Hematopoietic multipotent progenitor cell treated with erythropoietin and hydrocortisone succinate and interleukin-3 and kit ligand, for 4 days (in vitro differentiated cells): ENCODE data around the gene CRHR1.

ENCODE experiments used
- DNase-seq: peaks from one replicate; pipeline ENCODE4 v3.0.0-alpha.2; 2015

Gene CRHR1

DNA sequence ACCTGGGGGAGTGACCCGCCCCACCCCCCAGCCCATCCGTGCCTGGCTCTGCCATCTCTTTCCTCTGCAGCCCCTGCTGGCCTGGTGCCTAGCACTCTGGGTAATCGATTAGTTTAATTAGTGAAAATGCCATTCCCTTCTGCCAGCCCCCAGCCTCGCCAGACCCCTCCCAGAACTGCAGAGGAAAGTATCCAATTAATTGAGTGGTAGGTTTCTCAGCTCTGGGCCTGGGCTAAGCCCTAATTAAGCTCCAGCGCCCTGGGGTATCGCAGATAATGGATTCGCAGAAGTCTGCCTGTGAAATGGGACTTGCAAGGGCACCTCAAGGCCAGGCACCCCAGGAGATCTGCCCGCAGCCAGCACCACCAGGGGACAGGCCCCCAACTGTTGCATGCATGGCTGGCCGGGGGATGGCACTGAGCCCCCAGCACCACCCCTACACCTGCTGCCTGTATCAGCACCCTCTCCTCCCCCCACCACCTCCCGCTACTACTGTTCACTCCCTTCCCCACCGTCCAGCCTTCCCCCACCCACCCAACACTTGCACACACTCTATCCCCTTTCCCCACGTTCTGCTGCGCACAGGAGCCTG is 40.9 kb downstream of the CRHR1 start:
- DNase-seq = no peak

- DNase-seq = no peak
Observed at GRCh38 chr17:45825792-45826191, 41.7 kb downstream of the CRHR1 start.

- no peak for DNase-seq
Observed at GRCh38 chr17:45826919-45827588, 42.9 kb downstream of the CRHR1 start.

DNA sequence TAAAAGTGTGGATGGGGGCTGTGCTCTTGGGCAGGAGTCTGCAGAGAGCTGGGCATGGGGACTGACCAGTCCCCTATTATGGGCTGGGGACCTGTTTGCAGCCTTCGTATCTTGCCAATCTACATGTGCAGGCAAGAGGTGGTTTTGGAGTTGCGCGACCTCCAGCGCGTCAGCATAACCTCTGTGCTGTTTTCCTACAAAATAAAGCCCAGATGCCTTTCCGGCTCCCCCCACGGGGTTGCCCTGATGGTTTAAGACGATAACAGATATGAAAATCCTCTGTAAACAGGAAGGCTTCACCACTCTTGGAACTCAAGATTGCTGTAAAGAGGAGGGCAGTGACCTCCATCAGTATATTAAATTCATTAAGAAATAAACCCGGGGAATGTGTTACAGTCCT is 44.1 kb downstream of the CRHR1 start:
- peak; percentile 14 for DNase-seq

- no peak for DNase-seq
Observed at GRCh38 chr17:45828582-45829133, 44.5 kb downstream of the CRHR1 start.

- no peak for DNase-seq
Observed at GRCh38 chr17:45833920-45834319, 49.8 kb downstream of the CRHR1 start.

- no peak for DNase-seq
Observed at GRCh38 chr17:45834471-45835396, 50.6 kb downstream of the CRHR1 start.

DNA sequence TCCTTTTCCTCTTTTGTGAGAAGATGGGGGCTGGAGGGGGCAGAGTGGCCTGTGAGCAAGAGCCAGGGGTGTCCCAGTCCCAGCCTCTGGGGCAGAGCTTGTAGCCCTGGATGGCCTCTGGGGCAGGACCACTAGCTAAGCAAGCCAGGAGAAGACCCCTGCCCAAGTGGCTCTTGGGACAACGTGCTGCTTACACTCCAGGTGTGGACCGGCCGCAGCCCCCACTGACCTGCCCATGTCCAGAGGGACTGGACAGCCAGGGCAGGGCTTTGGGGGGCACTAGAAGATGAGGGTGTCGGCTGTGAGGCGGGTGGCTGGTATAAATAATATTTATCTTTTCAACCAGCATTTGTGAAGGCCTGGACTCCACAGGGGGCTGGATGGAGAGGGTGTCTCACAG is 51.4 kb downstream of the CRHR1 start:
- no peak for DNase-seq

- no peak for DNase-seq
Observed at GRCh38 chr17:45836047-45837044, 52.2 kb downstream of the CRHR1 start.

GRCh38 chr17:45837187-45837586 is 53.1 kb downstream of the CRHR1 start:
- no peak for DNase-seq

GRCh38 chr17:45837603-45838002 is 53.5 kb downstream of the CRHR1 start:
- no peak for DNase-seq

GRCh38 chr17:45838751-45839295 is 54.7 kb downstream of the CRHR1 start:
- no peak for DNase-seq

DNA sequence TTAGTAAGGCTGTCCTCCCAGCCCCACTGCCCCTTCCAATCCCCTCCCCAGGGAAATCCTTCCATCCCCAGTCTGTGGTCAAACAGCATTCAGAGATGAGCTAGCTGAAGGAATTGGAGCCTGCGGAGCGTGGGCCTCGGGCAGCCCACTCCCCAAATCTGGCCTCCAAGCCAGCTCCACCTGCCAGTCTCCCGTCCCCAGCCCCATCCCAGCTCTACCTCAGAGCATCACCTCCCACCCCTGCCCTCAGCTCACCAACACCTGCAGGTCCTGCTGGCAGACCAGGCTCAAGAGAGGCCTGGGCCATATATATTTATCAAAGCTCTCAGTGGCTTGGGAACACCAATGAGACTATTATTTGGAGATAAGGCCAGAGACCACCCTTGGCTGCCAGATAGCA is 55.3 kb downstream of the CRHR1 start:
- DNase-seq = no peak

- no peak for DNase-seq
Observed at GRCh38 chr17:45841186-45841585, 57.1 kb downstream of the CRHR1 start.

- DNase-seq = no peak
Observed at GRCh38 chr17:45841883-45842525, 57.9 kb downstream of the CRHR1 start.

DNA sequence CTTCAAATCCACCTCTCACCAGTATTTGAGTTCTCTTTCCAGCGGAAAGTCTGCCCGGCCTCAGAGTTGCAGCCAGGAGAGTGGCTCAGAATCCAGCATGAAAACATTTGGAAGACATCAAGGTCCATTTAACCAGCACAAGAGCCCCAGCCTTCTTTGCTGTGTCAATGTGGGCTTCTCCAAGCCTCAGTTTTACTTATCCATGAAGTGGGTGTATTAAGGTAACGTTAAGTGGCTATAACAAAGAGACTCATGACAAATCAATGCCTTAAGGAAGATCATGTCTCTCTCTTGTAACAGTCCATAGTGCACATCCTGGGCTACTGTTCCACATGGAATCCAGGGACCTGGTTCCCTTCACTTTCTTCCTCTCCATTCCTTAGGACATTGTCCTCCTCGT is 59.6 kb downstream of the CRHR1 start:
- no peak for DNase-seq

DNA sequence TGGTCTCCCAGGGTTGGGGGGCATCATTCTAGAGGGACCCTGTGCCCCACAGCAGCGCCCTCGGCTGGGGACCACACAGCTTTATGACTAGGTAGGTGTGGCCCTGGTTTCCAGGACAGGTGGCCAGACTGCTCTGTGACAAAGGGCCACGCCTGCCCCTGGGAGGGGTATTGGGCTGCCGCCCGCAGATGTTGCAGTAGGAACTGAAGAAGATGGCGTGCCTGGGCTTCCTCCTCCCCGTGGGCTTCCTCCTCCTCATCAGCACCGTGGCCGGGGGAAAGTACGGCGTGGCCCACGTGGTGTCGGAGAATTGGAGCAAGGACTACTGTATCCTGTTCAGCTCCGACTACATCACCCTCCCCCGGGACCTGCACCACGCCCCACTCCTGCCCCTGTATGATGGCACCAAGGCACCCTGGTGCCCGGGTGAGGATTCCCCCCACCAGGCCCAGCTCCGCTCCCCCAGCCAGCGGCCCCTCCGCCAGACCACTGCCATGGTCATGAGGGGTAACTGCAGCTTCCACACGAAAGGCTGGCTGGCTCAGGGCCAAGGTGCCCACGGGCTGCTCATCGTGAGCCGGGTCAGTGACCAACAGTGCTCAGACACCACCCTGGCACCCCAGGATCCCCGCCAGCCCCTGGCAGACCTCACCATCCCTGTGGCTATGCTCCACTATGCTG is 60.7 kb downstream of the CRHR1 start, which contains the start of gene SPPL2C:
TSS of gene SPPL2C (plus strand) at position 187 of the 681 bp plus-strand sequence. CDS start at position 213, 26 bp downstream.
- no peak for DNase-seq

DNA sequence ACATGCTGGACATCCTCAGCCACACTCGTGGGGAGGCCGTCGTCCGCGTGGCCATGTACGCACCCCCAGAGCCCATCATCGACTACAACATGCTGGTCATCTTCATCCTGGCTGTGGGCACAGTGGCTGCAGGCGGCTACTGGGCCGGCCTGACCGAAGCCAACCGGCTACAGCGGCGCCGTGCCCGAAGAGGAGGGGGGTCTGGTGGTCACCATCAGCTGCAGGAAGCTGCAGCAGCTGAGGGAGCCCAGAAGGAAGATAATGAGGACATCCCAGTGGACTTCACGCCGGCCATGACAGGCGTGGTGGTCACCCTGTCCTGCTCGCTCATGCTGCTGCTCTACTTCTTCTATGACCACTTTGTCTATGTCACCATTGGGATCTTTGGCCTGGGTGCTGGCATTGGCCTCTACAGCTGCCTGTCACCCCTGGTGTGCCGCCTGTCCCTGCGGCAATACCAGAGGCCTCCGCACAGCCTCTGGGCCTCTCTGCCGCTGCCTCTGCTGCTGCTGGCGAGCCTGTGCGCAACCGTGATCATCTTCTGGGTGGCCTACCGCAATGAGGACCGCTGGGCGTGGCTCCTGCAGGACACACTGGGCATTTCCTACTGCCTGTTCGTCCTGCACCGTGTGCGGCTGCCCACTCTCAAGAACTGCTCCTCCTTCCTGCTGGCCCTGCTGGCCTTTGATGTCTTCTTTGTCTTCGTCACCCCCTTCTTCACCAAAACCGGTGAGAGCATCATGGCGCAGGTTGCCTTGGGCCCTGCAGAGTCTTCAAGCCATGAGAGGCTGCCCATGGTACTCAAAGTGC is 61.5 kb downstream of the CRHR1 start:
- no peak for DNase-seq

DNA sequence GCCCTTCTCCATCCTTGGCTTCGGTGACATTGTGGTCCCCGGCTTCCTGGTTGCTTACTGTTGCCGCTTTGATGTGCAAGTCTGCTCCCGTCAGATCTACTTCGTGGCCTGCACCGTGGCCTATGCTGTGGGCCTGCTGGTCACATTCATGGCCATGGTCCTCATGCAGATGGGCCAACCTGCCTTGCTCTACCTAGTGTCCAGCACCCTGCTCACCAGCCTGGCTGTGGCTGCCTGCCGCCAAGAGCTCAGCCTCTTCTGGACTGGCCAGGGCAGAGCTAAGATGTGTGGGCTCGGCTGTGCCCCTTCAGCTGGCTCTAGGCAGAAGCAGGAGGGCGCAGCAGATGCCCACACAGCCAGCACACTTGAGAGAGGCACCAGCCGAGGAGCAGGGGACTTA is 62.1 kb downstream of the CRHR1 start:
- DNase-seq = no peak

- DNase-seq = no peak
Observed at GRCh38 chr17:45846646-45847045, 62.5 kb downstream of the CRHR1 start.
